Type B pancreatic cell (in vitro differentiated cells): ENCODE measurements around the gene ARHGAP30. TPM values are rescaled to one million over a fixed set of nuclear protein-coding genes. Genes with fewer than 3 reads are reported as not detected.

Source experiments
- DNase-seq: peaks from one replicate; pipeline ENCODE4 v3.0.0; 2021; ENCODE audit warnings: mixed read lengths; ENCODE audit not compliant: unreplicated experiment; ENCODE audit errors: extremely low spot score
- H3K27ac Mint-ChIP-seq: 2 replicates; pipeline ENCODE4 v1.8.0; 2021; ENCODE audit warnings: mild to moderate bottlenecking, mixed read lengths
- H3K27me3 Mint-ChIP-seq: 2 replicates; pipeline ENCODE4 v1.8.0; 2021; ENCODE audit warnings: mixed read lengths
- H3K36me3 Mint-ChIP-seq: 2 replicates; pipeline ENCODE4 v1.8.0; 2021; ENCODE audit warnings: mixed read lengths
- H3K4me1 Mint-ChIP-seq: one replicate; pipeline ENCODE4 v1.8.0; 2021; ENCODE audit warnings: mixed read lengths; ENCODE audit not compliant: unreplicated experiment
- H3K4me3 Mint-ChIP-seq: 2 replicates; pipeline ENCODE4 v1.8.0; 2021; ENCODE audit warnings: mild to moderate bottlenecking, mixed read lengths
- H3K9me3 Mint-ChIP-seq: 2 replicates; pipeline ENCODE4 v1.8.0; 2021; ENCODE audit warnings: mixed read lengths
- total RNA-seq: library from RNA; stranded (reverse); gene quantifications from 2 replicates; pipeline ENCODE4 v1.2.1, GENCODE V29; 2021; ENCODE audit warnings: low replicate concordance
- TF ChIP-seq, protein P1 (sequence below): fragments of 200-600 bp; sonication (generic); conservative IDR thresholded peaks from 2 replicates; pipeline ENCODE4 v1.5.0; 2021; ENCODE audit warnings: antibody characterized with exemption, mild to moderate bottlenecking

The ARHGAP30 gene
- total RNA-seq, 1 donor from 2014 or later, result 1.3 TPM

- DNase-seq, result no peak
- no peaks in the 10 kb centered on the region for H3K27me3 Mint-ChIP-seq
- no peaks in the 10 kb centered on the region for H3K9me3 Mint-ChIP-seq
- H3K4me1 Mint-ChIP-seq, result peaks cover 25% of the 10 kb centered on the region
- peak overlapping the region; percentile 97 for H3K27ac Mint-ChIP-seq
- H3K4me3 Mint-ChIP-seq, result peak overlapping the region; percentile 50
- TF ChIP-seq, protein P1, sequence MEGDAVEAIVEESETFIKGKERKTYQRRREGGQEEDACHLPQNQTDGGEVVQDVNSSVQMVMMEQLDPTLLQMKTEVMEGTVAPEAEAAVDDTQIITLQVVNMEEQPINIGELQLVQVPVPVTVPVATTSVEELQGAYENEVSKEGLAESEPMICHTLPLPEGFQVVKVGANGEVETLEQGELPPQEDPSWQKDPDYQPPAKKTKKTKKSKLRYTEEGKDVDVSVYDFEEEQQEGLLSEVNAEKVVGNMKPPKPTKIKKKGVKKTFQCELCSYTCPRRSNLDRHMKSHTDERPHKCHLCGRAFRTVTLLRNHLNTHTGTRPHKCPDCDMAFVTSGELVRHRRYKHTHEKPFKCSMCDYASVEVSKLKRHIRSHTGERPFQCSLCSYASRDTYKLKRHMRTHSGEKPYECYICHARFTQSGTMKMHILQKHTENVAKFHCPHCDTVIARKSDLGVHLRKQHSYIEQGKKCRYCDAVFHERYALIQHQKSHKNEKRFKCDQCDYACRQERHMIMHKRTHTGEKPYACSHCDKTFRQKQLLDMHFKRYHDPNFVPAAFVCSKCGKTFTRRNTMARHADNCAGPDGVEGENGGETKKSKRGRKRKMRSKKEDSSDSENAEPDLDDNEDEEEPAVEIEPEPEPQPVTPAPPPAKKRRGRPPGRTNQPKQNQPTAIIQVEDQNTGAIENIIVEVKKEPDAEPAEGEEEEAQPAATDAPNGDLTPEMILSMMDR, result no peak
- H3K36me3 Mint-ChIP-seq, result peaks cover 15% of the 10 kb centered on the region
Observed at GRCh38 chr1:161079436-161080110, 9.9 kb upstream of the ARHGAP30 start.

DNA sequence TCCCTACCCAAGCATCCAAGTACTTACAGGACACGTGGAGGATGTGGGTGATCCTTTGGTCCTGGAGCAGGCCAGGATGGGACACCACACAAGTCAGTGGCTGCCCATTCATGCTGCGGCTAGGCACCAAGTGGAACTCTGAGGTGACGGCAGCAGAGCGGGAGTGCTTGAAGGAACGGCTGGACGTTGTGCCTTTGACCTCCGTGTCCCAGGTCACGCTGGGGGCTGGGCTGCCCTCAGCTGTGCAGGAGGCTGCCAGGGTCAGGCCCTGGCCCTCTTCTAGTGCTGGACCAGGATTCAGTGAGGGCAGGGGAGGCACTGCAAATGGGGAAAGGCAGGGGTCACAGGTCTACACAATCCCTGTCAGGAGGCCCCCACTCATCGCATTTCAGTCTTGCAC is 7.7 kb upstream of the ARHGAP30 start:
- H3K9me3 Mint-ChIP-seq, result no peaks in the 10 kb centered on the region
- H3K4me1 Mint-ChIP-seq, result peaks cover 11% of the 10 kb centered on the region
- H3K4me3 Mint-ChIP-seq, result no peak overlapping the region
- H3K27me3 Mint-ChIP-seq, result no peaks in the 10 kb centered on the region
- DNase-seq, result no peak
- peaks cover 15% of the 10 kb centered on the region for H3K36me3 Mint-ChIP-seq
- TF ChIP-seq, protein P1, result no peak
- H3K27ac Mint-ChIP-seq, result no peak overlapping the region

DNA sequence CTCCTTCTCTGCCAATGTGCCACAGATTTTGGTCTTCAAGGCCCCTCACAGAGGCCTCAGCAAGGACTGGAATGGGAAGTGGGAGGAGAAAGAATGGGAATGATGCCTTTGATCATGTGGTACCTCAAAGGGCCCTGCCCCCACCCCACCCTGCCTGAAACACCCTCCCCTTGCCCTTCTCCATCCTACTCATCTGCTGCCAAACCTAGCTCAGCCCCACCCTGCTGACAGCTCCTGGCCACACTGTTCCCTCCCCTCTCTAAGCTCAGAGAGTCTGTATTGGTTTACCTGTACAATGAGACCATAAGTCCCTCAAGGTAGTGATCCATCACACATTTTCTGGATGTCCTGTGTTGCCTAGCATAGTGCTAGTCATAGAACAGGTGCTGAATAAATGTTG is 6.7 kb upstream of the ARHGAP30 start:
- H3K36me3 Mint-ChIP-seq, result peaks cover 19% of the 10 kb centered on the region
- no peaks in the 10 kb centered on the region for H3K27me3 Mint-ChIP-seq
- no peak for DNase-seq
- peak overlapping the region; percentile 55 for H3K4me3 Mint-ChIP-seq
- TF ChIP-seq, protein P1, result no peak
- H3K4me1 Mint-ChIP-seq, result peaks cover 11% of the 10 kb centered on the region
- no peaks in the 10 kb centered on the region for H3K9me3 Mint-ChIP-seq
- peak overlapping the region; percentile 86 for H3K27ac Mint-ChIP-seq

- peak overlapping the region; percentile 91 for H3K27ac Mint-ChIP-seq
- peak overlapping the region; percentile 55 for H3K4me3 Mint-ChIP-seq
- no peaks in the 10 kb centered on the region for H3K27me3 Mint-ChIP-seq
- H3K9me3 Mint-ChIP-seq, result no peaks in the 10 kb centered on the region
- H3K36me3 Mint-ChIP-seq, result peaks cover 8% of the 10 kb centered on the region
- no peaks in the 10 kb centered on the region for H3K4me1 Mint-ChIP-seq
- DNase-seq, result no peak
- TF ChIP-seq, protein P1, result no peak
Observed at GRCh38 chr1:161074676-161075368, 5.1 kb upstream of the ARHGAP30 start.

GRCh38 chr1:161073474-161074121 is 3.9 kb upstream of the ARHGAP30 start:
- Mint-ChIP-seq H3K4me1 (no peaks in the 10 kb centered on the region), H3K27me3 (no peaks in the 10 kb centered on the region), H3K27ac (peak overlapping the region; percentile 91), H3K36me3 (peaks cover 4% of the 10 kb centered on the region), H3K9me3 (no peaks in the 10 kb centered on the region), H3K4me3 (peak overlapping the region; percentile 11)
- DNase-seq, result no peak
- TF ChIP-seq, protein P1, result no peak
